Activated CD4-positive, alpha-beta T cell treated with anti-CD3 and anti-CD28 coated beads, Interleukin-2, amount 50 U/mL, for 4 hours (primary cell): Measurements from ENCODE around the gene NUCB1.

ENCODE experiments used
- DNase-seq, 2 experiments: peaks; one replicate each; pipeline ENCODE4 v3.0.0-alpha.2; 2020

NUCB1 gene

DNA sequence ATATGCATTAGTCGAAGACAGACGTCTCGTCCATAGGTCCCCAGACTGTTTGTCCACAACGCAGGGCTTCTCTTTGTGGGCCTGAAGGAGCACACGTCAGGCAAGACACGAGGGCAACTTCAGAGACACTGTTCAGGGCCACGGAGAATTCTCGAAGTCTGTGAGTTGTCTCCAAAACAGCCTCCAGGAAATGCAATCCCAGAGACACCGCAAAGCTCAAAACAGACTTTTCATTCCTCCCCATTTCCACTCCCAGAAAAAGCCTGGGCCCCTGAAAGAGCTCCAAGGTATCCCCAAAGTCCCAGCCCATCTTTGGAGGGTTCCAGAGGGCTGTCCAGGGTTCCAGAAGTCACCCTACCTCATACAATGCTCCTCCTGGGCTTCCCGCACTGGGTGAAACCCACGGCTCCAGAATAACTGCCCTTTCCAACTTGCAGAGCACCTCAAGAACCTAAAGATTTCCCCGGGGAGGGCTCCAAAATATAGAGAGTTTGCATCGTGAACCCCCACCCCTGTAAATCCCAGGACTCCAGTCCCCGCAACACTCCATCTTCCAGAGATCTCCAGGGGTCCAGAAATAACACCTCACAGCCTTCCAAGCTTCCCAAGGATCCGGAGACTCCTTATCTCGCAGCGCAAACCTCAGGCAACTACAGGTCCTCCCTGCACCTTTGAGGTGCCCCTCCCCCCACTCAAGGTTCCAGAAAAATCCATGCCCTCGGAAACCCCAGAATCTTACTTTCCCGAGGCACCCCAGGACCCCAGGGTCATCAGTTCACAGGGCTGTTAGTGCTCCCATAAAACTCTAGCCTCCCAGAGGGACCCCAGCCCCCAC is 64.3 kb downstream of the NUCB1 start:
- no peak for DNase-seq

- DNase-seq = peak; percentile 72 to 75
Observed at GRCh38 chr19:48965040-48965805, 65.1 kb downstream of the NUCB1 start, which contains the start of gene FTL. Gene FTL (plus strand): TSS chr19:48965309. CDS start chr19:48965508, 199 bp downstream.

DNA sequence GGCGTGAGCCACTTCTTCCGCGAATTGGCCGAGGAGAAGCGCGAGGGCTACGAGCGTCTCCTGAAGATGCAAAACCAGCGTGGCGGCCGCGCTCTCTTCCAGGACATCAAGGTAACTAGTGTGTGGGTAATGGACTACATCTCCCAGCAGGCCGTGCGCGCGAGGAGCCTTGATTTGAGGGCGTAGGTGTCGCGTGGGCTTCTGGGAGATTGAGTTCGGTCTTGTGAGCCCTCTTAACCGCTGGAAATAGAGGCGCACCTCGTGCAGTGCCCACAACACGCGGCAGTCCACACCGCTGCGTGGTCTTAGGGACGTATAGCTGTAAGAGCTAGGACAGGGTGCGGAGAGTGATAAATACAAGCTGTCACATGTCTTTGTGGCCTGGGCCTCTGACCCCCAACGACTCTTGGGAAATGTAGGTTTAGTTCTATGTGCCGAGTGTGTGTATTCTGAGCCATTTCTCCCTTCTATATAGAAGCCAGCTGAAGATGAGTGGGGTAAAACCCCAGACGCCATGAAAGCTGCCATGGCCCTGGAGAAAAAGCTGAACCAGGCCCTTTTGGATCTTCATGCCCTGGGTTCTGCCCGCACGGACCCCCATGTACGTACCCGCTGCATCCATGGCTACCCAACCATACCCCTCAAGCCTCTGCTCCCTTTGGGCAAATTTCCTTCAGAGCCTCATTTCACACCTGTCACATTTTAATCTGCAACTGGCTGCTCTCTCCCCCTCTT is 65.9 kb downstream of the NUCB1 start:
- DNase-seq = peak; percentile 91

- DNase-seq = no peak
Observed at GRCh38 chr19:48966541-48967345, 66.6 kb downstream of the NUCB1 start.

DNA sequence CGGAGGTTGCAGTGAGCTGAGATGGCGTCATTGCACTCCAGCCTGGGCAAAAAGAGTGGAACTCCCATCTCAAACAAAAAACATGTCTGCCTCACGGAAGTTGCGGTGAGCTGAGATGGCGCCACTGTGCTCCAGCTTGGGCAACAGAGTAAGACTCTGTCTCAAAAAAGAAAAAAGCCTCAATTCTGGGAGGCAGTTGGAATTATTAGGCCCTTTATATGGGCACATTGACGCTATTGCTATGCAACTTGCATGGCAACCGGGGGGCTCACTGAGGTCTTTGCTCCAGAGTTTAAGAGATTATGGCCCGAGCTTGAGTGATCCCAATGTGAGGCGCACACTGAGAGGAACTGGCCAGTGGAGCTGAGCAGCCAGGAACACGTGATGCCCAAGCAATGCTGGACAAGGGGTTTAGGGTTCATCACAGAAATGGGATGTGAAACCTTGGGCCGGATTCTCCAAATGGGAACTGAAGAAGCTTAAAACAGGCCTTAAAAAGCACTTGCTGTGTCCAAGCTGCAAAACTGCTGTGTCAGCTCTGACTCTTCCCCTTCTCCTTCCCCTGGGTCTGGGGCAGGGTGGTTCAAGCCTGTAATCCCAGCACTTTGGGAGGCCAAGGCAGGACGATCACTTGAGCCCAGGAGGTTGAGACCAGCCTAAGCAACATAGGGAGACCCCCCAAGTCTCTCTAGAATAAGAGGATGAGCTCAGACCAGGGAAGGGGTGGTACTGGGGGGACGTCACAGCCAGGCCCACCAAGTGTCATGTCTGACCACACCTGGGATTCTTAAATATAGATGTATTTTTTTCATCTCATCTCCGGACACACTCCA is 67.5 kb downstream of the NUCB1 start:
- DNase-seq = no peak

GRCh38 chr19:48968179-48968661 is 68.1 kb downstream of the NUCB1 start:
- no peak for DNase-seq

GRCh38 chr19:48968813-48969218 is 68.7 kb downstream of the NUCB1 start:
- no peak for DNase-seq

DNA sequence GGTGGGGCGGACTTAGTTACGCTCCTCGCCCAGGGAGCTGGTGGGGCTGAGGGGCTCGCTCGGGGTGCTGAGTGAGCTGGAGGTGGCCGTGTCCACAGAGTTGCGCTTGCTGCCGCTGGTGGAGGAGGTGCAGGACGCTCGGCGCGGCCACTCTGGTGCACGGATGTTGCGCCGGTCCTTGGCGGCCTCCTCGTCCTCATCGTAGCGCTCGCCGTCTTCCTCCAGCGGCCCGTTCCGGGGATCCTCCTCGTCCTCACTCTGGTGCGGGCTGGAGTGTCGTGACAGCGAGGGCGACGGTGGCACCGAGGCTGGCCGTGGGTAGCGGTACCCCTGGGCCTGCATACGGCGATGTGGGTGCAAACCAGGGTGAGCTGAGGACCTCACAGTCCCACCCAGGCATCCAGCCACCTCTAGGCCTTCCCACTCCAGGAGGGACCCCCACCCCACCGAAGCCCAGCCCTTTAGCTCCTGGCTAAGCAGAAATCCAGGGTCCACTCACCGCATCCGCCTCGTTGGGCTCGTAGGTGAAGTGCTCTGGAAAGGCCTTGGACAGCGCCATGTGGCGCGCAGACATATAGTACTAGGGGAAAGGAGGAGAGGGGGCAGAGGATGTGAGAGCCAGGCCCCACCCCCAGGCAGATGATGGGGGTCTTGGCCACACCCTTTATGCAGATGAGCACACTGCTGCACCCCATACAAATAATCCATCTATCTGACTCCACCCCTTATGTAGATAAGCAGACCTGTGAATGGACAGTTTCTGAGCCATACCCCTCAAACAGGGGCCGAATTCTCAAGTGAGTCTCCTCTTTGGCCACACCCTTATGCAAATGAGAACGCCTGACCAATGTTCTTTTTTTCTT is 69.4 kb downstream of the NUCB1 start:
- DNase-seq = no peak

DNA sequence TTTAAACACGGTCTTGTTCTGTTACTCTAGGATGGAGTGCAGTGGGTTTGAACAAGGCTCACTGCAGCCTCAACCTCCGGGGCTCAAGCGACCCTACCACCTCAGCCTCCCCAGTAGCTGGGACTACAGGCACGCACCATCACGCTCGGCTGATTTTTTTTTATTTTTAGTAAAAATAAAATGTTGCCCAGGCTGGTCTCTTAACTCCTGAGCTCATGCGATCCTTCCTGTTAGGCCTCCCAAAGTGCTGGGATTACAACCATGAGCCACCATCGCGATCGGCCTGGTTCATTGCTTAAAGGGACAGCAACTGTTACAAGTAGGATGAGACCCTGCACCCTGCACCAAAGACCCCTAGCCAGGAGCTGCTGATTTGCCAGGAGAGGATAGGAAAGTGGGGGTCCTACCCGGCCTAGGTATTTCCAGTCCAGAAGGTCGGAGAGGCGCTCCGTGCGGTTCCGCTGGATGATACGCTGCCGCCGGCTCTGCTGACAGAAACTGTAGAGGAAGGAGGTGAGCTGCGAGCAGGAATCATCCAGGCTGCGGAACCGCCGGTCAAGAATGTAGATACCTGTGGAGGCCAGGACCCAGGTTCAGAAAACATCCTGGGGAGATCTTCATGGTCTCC is 70.1 kb downstream of the NUCB1 start:
- no peak for DNase-seq

GRCh38 chr19:48970923-48971395 is 70.8 kb downstream of the NUCB1 start:
- peak; percentile 80 to 82 for DNase-seq
